AG04450 (cell line): Measurements from ENCODE around the gene LRRC36. TPM values are rescaled to one million over a fixed set of nuclear protein-coding genes. Genes with fewer than 3 reads are reported as not detected.

Source experiments
- CTCF ChIA-PET: fragments of 300-600, 350-600 bp; formaldehyde crosslinking; extraction: SDS; loops from one replicate; lab custom pipeline; 2022; ENCODE audit warnings: antibody characterized with exemption, inconsistent platforms; lab: Charles Lee
- POLR2A ChIA-PET: fragments of 350-600 bp; formaldehyde crosslinking; extraction: SDS; loops from one replicate; lab custom pipeline; 2021; ENCODE audit warnings: antibody characterized with exemption, inconsistent platforms; lab: Yijun Ruan, JAX
- DNase-seq: peaks from one replicate; pipeline ENCODE4 v3.0.0-alpha.2; 2011; ENCODE audit warnings: low read depth, low spot score
- H3K27ac ChIP-seq: one replicate; pipeline ENCODE4 v1.5.1; 2012; ENCODE audit warnings: low read depth, low read length, control low read depth
- H3K27me3 ChIP-seq: one replicate; pipeline ENCODE4 v1.6.0; 2012; ENCODE audit warnings: low read length; ENCODE audit not compliant: control insufficient read depth, insufficient read depth
- H3K4me3 ChIP-seq: 2 replicates; pipeline ENCODE4 v1.5.1; 2011; ENCODE audit warnings: mild to moderate bottlenecking, low read depth, low read length, control low read depth
- H3K9me3 ChIP-seq: 2 replicates; pipeline ENCODE4 v1.5.1; 2012; ENCODE audit warnings: low read length; ENCODE audit not compliant: control insufficient read depth, insufficient read depth
- CTCF ChIP-seq: IDR thresholded peaks from 2 replicates; pipeline ENCODE4 v1.5.1; 2011; ENCODE audit warnings: low read depth, low read length, control low read depth, inconsistent platforms
- polyA plus RNA-seq: library from polyadenylated mRNA; depleted of rRNA; stranded (reverse); fragments of >200 nt; gene quantifications from 2 replicates; pipeline ENCODE4 v1.2.3, GENCODE V29; 2011

The LRRC36 gene
- polyA plus RNA-seq, 1 experiment, result 0.41 TPM

DNA sequence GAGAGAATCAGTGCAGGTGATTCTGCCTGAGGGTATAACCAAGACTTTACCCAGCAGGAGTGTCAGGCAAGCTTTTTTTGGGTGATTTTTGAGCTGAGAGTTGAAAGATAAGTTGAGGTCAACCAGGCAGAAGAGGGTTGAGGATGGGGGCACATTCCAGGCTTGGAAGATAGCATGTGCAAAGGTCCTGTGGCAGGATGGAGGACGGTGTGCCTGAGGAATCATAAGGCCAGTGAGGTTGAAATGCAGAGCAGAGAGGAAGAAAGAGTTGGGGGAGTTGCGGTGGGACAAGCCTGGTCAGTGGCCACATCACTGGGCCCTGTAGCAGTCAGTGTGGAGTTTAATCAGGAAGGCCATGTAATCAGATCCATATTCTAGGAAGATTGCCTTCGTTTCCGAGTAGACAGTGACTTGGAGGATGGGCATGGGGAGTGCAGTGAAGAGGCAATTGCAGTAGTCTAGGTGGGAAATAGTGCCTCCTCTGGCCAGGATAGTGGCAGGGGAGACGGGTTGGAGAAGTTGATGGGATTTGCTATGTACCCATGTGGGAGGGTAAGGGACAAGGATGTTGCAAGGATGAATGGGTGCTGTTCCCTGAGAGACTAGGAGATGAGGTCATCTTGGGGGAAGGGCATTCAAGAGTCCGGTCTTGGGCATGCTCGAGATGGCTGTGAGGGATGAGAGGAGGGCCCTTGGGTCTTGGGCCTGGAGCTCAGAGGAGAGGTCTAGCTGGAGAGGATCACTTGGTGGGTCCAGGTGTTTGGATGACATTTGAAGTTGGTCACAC is 43.4 kb upstream of the LRRC36 start:
- POLR2A ChIA-PET, result no interaction called here
- TF ChIP-seq CTCF, result no peak
- Histone ChIP-seq H3K27me3 (no peaks in the 10 kb centered on the region), H3K4me3 (no peak overlapping the region), H3K27ac (peak overlapping the region; percentile 11), H3K9me3 (no peaks in the 10 kb centered on the region; the same call in 1 of the 2 replicates)
- CTCF ChIA-PET, result no interaction called here
- DNase-seq, result no peak

GRCh38 chr16:67283826-67284555 is 42.6 kb upstream of the LRRC36 start:
- Histone ChIP-seq H3K27me3 (no peaks in the 10 kb centered on the region), H3K27ac (peak overlapping the region; percentile 11), H3K4me3 (no peak overlapping the region), H3K9me3 (no peaks in the 10 kb centered on the region; the same call in 1 of the 2 replicates)
- POLR2A ChIA-PET, result no interaction called here
- CTCF ChIA-PET, result interaction anchor here (1.1 to 2.2 kb wide), 4 partner anchors 23 to 197 kb away, joined by 3 to 9 read pairs (median 4); partner anchors contain the start of genes ATP6V0D1 and ELMO3
- TF ChIP-seq CTCF, result no peak
- no peak for DNase-seq

DNA sequence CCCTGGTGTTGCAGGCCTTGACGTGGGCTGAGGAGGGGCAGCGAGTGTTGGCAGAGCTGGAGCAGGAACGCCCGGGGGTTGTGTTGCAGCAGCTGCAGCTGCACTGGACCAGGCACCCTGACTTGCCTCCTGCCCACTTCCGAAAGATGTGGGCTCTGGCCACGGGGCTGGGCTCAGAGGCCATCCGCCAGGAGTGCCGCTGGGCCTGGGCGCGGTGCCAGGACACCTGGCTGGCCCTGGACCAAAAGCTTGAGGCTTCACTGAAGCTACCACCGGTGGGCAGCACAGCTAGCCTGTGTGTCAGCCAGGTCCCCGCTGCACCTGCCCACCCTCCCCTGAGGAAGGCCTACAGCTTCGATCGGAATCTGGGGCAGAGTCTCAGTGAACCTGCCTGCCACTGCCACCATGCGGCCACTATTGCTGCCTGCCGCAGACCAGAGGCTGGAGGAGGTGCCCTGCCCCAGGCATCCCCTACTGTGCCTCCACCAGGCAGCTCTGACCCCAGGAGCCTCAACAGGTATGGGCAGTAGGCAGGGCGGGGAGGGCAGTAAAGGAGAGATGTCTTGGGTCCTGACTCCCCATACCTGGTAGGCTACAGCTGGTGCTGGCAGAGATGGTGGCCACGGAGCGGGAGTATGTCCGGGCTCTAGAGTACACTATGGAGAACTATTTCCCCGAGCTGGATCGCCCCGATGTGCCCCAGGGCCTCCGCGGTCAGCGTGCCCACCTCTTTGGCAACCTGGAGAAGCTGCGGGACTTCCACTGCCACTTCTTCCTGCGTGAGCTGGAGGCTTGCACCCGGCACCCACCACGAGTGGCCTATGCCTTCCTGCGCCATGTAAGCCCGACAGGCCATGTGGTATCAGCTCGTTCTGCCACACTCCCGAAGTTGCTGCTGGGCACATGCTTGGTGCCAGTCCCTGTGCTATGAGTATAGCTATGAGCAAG is 41.6 kb upstream of the LRRC36 start:
- DNase-seq, result no peak
- TF ChIP-seq CTCF, result peak; percentile 43
- no peak overlapping the region for H3K27ac ChIP-seq
- ChIA-PET CTCF (interaction anchor here (0.8 to 2.2 kb wide), 7 partner anchors 17 to 196 kb away, joined by 3 to 9 read pairs (median 4); partner anchors contain the start of genes ATP6V0D1, ELMO3 and TPPP3), POLR2A (no interaction called here)
- no peaks in the 10 kb centered on the region for H3K27me3 ChIP-seq
- no peak overlapping the region for H3K4me3 ChIP-seq
- no peaks in the 10 kb centered on the region; the same call in 1 of the 2 replicates for H3K9me3 ChIP-seq

DNA sequence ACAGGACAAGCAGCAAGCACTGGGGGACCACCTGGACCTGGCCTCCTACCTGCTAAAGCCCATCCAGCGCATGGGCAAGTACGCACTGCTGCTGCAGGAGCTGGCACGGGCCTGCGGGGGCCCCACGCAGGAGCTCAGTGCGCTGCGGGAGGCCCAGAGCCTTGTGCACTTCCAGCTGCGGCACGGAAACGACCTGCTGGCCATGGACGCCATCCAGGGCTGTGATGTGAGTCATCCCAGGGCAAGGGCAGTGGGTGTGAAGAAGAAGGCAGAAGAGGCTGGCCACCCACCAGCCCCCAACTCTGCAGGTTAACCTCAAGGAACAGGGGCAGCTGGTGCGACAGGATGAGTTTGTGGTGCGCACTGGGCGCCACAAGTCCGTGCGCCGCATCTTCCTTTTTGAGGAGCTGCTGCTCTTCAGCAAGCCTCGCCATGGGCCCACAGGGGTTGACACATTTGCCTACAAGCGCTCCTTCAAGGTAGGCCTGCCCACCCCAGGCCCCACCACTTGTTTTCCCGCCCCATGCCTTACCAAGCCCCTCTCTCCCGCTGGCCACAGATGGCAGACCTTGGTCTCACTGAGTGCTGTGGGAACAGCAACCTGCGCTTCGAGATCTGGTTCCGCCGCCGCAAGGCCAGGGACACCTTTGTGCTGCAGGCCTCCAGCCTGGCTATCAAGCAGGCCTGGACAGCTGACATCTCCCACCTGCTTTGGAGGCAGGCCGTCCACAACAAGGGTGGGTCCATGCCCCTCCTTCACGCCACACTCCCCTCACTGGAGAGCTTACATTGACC is 40.0 kb upstream of the LRRC36 start:
- no peak for TF ChIP-seq CTCF

More for the DNA sequence above, 40.0 kb upstream of the LRRC36 start:
- Histone ChIP-seq H3K4me3 (no peak overlapping the region), H3K27me3 (no peaks in the 10 kb centered on the region), H3K9me3 (no peaks in the 10 kb centered on the region; the same call in 1 of the 2 replicates), H3K27ac (no peak overlapping the region)
- DNase-seq, result no peak
- POLR2A ChIA-PET, result interaction anchor here (0.6 to 0.9 kb wide), 2 partner anchors 26 to 60 kb away, joined by 3 to 4 read pairs; partner anchors contain the start of gene TMEM208
- CTCF ChIA-PET, result interaction anchor here (1.8 kb wide), 1 partner anchor 107 kb away, joined by 6 read pairs; the partner anchor contains the start of gene TPPP3
